Activated gamma-delta T cell treated with anti-CD3 and anti-CD28 coated beads, Interleukin-2, amount 50 U/mL, for 16 hours (primary cell): ENCODE results near the gene DNAJC22.
A peak's percentile ranks its signal among the peaks of the same experiment; 100 is the strongest.
"Not testable (repeated sequence)": the region's sequence is repeated elsewhere in the genome, so short reads cannot be mapped to it uniquely, and the experiment has no call there.

ENCODE experiments used
- DNase-seq: peaks from one replicate; pipeline ENCODE4 v3.0.0-alpha.2; 2020; ENCODE audit warnings: low read depth

The DNAJC22 gene

GRCh38 chr12:49375406-49375805 lies 28.7 kb downstream of the DNAJC22 start:
- DNase-seq: no peak

- DNase-seq: no peak
Measured at GRCh38 chr12:49377386-49377785, 30.7 kb downstream of the DNAJC22 start.

- not testable (repeated sequence) for DNase-seq
Measured at GRCh38 chr12:49380184-49380583, 33.5 kb downstream of the DNAJC22 start.

- DNase-seq: peak; percentile 56
Measured at GRCh38 chr12:49388682-49389386, 42.1 kb downstream of the DNAJC22 start.

- no peak for DNase-seq
Measured at GRCh38 chr12:49389387-49389703, 42.7 kb downstream of the DNAJC22 start.

GRCh38 chr12:49397000-49397399 lies 50.3 kb downstream of the DNAJC22 start:
- no peak for DNase-seq

GRCh38 chr12:49400304-49400703 lies 53.6 kb downstream of the DNAJC22 start:
- no peak for DNase-seq
